Hypothalamus (tissue), 51 donors: ENCODE results near the gene CCDC51.

Experiments used
- DNase-seq, 51 donors: peaks; one replicate each; lab custom pipeline; 2025; lab: John Stamatoyannopoulos, UW

Gene CCDC51

DNA sequence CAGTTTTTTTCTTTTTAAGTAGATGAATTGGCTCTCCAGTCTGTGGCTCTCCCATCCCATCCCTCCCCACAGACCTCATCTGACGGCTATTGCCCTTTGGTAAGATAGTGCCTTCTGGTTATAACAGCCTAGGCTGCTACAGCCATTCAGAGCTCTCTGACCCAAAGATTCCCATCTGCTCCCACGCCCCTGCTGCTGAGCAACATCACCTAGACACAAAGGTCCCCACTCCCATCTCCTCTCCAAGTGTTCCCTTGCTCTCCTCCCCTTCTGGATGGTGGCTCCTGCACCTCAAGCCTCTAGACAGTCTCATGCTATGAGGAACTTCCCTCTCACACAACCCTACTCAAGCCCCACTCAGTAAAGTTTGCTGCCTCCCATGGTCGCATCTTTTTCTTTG is 44.2 kb downstream of the CCDC51 start:
- no peak for DNase-seq

DNA sequence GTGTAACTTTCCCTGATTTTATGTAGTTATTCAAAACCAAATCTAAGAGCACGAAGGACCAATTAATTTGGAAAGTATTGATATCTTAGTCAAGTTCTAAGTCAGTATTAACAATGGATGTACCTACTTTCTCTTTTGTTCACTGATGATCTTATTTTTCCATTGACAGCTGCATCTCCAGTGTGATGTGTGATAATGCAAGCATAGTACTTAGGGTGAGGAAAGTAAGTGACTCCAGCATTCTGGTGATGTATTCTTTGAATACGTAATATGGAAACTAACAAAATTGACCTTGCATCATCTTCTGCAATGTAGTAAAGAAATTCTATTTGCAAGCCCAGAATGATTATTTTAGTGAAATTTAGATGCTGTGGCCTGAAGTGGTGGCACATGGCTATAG is 45.5 kb downstream of the CCDC51 start:
- no peak for DNase-seq

- DNase-seq = no peak
These were observed 51.0 kb downstream of the CCDC51 start for GRCh38 chr3:48388966-48389365.

- DNase-seq = no peak
These were observed 52.3 kb downstream of the CCDC51 start for GRCh38 chr3:48387634-48388033.
